Measurements from ENCODE around the gene TIAM2. TPM values are rescaled to one million over a fixed set of nuclear protein-coding genes. Genes with fewer than 3 reads are reported as not detected.
A peak's percentile ranks its signal among the peaks of the same experiment; 100 is the strongest.

Gene TIAM2
- total RNA-seq, 1 experiment from 2014 or later: 3.9 TPM

DNA sequence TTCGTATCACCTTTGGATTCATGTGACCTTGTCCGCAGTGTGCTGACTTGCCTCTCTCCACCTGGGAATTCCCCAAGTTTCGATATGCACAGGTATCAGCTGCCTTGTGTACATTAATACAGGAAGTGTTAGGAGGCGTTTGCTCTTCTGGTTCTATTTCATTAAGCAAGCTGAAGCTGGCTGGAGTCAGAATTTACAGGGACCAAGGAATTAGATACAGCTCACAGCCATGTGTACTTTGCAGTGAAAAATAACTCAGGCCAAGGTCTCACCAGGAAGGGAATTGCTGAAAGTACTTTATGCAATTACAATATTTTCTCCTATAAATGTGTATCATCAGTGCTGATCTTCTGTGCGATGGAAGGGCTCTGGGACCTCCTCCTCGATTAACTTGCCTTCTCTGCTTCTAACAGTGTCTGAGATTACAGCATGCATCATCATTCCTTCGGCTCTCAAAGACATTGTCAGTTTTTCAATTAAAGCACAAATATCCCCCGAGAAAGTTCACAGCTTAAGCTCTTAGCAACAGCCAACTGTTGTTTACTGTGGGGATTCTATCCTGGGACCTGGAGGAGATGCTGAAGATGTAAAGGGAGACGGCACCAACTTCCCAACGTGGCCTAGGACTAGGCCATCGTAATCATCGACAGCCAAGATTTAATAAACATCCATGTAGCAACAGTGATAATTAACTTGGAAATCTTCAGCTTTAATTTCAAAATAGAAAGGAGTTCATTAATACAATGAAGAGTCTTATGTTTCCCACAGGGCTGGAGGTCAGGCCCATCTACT is 13.8 kb upstream of the TIAM2 start:
- DNase-seq (ENCODE audit: low read depth, low spot score): no peak
- in situ Hi-C loops (cut with HindIII; ENCODE audit: low pct_unique_long_range_greater_than_20kb, low sequenced_read_pairs): no loop called here

DNA sequence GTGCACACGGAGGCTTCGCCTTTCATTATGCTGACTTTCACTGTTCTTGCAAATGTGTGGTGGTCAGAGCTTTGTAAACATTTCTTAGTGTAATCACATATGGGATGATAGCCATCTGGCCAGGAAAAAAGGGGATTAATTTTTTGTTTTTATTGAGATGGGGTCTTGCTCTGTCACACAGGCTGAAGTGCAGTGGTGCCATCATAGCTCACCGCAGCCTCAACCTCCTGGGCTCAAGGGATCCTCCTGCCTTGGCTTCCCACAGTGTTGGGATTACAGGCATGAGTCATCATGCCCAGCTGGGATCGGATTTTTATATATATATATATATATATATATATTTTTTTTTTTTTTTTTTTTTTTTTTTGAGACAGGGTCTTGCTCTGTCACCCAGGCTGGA is 11.0 kb upstream of the TIAM2 start:
- no peak for DNase-seq (ENCODE audit: low read depth, low spot score)
- in situ Hi-C loops (cut with HindIII; ENCODE audit: low pct_unique_long_range_greater_than_20kb, low sequenced_read_pairs): no loop called here

DNA sequence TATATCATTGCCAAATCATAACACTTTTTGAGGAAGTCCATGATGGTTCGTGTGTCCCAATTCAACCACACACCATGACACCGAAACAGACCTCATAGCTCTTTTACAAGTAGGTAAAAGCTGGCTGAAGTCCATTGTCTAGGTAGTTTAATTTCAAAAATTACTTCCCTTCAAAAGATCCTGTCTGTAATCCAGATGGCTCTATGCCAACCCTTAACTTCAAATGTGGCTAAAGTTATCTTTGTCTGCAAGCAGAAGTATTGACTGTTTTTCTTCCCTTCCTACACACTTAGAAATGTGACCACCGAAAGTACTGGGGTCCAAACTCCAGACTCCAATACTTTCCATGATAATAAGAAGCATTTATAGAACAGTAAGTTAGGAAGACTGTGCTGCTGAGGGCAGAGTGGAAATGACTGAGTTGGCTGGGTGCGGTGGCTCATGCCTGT is 8.3 kb upstream of the TIAM2 start:
- no peak for DNase-seq (ENCODE audit: low read depth, low spot score)
- in situ Hi-C loops (cut with HindIII; ENCODE audit: low pct_unique_long_range_greater_than_20kb, low sequenced_read_pairs): no loop called here

DNA sequence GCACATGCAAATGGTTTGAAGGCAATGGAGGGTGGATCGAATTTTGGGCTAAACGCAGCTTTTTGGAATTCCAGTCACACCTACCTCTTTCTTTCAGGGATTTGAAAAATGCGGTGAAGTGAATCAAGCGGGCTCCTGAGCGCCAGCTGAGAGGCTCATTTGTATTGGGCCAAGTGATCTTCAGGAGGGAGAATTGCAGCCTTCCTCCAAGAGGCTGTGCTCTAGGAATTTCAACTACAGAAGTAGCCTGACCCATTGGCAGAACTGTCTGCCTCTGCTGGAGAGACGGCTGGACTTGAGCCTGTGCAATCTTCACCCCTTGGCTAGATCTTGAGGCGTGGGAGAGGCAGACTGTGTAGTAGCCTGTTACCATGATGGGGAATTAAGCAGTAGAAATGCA is 5.7 kb upstream of the TIAM2 start:
- in situ Hi-C loops (cut with HindIII; ENCODE audit: low pct_unique_long_range_greater_than_20kb, low sequenced_read_pairs): no loop called here

DNA sequence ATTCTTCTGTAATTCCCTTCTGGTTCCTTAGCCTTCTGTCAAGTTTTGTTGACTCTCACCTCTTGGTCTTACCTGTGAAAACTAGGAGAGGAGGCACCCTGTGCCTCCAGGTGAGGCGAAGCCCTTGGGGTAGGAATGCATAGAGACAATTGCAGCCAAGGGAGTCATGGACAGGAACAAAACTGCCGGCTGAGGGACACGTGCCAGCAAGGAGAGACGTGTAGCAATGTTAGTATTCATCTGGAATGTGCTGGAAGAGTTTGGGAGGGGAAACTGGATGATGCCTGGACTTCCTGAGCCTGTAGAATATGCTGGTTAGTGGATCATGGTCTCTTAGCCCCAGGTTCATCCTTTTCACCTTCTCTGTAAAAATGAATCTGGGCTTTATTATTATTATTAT is 3.9 kb upstream of the TIAM2 start:
- no peak for DNase-seq (ENCODE audit: low read depth, low spot score)
- in situ Hi-C loops (cut with HindIII; ENCODE audit: low pct_unique_long_range_greater_than_20kb, low sequenced_read_pairs): no loop called here

More for the DNA sequence above, 5.7 kb upstream of the TIAM2 start:
- DNase-seq (ENCODE audit: low read depth, low spot score): no peak

DNA sequence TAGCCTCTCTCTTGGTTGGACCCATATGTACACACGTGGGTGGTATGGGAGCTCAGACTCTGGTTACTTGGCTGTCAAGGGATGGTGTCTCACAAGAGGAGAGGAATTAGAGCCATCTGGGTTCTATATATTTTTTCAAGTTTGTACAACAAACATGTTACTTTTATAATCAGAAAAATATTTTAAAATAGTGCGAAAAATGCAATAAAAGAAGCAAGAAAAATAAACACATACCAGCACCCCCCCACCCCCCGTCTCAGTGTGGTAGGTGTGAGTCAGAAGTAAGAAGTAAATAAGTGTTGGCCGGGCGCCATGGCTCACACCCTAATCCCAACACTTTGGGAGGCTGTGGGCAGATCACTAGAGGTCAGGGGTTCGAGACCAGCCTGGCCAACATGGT is 2.1 kb upstream of the TIAM2 start:
- no peak for DNase-seq (ENCODE audit: low read depth, low spot score)
- in situ Hi-C loops (cut with HindIII; ENCODE audit: low pct_unique_long_range_greater_than_20kb, low sequenced_read_pairs): no loop called here

DNA sequence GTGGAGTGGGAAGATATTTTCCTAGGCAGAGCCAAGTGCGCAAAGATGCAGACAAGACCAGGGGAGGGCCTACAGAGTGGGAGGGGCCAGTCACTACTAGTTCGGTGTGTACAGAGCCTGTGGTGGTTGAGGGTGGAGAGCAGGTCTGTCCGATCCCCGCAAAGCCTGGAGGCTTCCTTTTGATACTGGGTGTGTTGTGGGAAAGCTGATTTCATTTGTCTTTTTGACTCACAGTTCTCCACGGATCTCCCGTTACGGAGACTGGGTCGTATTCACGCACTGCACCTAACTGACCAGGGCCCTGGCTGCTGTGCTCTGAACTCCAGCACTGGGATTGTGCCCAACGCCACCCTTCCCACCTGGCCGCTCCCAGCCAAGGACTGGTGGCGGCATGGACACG is 1.4 kb upstream of the TIAM2 start:
- in situ Hi-C loops (cut with HindIII; ENCODE audit: low pct_unique_long_range_greater_than_20kb, low sequenced_read_pairs): no loop called here
- DNase-seq (ENCODE audit: low read depth, low spot score): no peak

DNA sequence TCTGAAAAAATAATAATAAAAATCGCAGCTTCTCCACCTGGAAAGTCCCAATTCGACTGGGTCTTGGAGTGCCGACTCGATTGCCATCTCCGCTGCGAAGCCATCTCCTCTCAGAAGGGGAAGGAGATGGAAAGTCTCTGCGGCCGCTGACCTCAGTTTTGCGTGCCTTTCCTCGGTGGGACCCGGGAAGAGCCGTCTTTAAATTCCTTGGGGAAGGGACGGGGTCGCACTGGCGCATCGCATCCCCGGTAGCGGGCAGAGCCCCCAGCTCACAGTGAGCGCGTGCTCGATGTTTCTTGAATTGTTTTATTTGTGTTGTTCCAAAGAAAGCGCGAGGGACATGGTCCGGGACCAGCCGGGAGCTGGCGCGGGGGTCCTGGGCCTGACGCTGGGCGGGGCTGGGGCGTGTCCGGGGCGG is 270 bp upstream of the TIAM2 start:
- in situ Hi-C loops (cut with HindIII; ENCODE audit: low pct_unique_long_range_greater_than_20kb, low sequenced_read_pairs): no loop called here
- DNase-seq (ENCODE audit: low read depth, low spot score): no peak

DNA sequence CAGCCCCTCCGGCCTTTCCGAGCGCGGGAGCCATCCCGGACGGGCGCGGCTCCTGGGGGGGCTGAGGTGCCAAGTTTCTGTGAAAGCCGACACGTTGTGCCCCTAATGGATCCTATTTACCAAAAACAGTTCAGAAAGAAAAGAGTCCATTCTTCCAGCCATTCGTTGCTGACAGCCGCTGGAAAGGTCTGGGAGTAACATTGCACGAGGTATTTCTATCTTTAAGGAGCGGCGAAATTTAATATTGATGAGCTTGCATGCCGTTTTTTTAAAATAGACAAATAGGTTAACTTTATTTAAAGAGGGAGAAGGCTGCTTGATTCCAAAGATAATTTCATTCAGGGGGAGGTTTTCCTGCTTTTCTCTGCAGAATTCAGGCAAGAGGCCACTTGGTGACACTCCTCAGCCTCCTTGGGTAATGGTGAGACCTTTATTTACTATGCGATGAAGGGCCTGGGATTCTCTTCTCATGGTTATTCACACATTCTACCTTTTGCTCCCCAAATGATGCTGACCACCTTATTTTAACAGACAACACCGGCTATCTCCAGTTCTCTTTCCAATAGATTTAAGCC is 988 bp downstream of the TIAM2 start:
- DNase-seq (ENCODE audit: low read depth, low spot score): no peak

DNA sequence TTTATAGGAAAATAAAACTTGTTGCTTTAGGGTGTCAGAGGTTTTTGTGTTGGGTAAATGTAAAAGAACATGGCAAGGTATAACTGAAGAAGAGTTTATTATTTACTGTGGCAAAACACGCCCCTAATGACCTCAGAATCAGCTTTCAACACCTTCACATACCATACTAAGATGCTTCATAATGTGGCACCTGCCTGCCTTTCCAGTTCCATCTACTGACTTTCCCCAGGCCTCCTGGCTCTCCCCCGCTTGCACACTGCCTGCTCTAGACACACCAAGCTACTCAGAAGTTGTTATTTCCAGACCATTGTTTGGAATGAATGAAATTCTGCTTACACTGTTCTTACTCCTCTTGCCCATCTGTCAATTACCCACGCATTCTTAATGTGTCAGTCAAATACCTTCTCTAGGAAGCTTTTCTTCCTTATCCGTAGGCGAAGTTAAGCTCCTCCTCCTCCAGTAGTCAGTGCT is 1.8 kb downstream of the TIAM2 start:
- no peak for DNase-seq (ENCODE audit: low read depth, low spot score)
- in situ Hi-C loops (cut with HindIII; ENCODE audit: low pct_unique_long_range_greater_than_20kb, low sequenced_read_pairs): no loop called here

More for the DNA sequence above, 988 bp downstream of the TIAM2 start:
- in situ Hi-C loops (cut with HindIII; ENCODE audit: low pct_unique_long_range_greater_than_20kb, low sequenced_read_pairs): no loop called here

DNA sequence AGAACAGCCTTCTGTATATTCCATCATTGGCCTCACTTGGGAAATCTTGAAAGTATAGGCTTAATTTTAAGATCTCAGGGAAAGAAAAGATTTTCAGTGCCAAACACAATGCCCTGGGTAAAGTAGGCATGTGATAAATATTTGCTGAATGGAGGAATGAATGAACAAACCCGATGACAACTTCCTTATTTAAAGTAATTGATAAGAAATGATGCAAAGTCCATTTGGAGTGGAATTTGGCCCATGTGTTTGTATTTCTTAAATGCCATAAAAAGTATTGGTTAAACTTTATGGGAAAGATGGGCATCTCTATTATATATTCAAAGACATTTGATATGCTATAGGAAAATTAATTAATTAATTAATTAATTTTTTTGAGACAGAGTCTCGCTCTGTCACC is 3.7 kb downstream of the TIAM2 start:
- in situ Hi-C loops (cut with HindIII; ENCODE audit: low pct_unique_long_range_greater_than_20kb, low sequenced_read_pairs): no loop called here
- no peak for DNase-seq (ENCODE audit: low read depth, low spot score)

DNA sequence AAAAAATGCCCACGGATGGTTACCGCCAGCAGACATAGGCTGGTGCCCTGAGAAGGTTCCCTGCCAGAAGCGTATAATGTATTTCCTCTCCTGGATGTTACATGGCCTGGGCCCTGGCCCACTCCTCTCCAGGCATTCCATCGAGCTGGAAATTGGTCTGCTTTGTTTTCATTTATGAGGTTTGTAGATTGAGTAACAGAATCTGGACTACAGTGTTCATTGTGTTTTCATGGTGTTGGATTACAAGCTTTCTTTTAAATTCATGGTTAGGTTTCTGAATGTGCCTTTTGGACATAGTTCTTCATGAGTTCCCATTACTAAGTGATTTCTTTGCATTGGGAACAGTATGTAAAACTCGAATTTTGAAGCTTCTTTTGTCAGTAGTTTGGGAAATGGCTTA is 6.4 kb downstream of the TIAM2 start:
- in situ Hi-C loops (cut with HindIII; ENCODE audit: low pct_unique_long_range_greater_than_20kb, low sequenced_read_pairs): no loop called here
- DNase-seq (ENCODE audit: low read depth, low spot score): peak; percentile 32

DNA sequence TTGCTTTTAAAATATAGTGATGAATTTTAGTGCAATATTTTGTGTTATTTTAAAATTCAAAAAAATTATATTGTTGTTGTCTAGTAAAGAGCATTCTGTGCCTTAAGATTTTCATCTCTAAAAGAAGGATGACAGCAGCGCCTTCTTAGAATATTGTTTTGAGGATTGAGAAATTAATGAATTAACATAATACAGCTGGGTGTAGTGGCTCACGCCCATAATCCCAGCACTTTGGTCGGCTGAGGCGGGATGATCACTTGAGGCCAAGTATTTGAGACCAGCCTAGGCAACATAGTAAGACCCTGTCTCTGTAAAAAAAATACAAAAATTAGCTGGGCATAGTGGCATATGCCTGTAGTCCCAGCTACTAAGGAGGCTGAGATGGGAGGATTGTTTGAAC is 6.8 kb downstream of the TIAM2 start:
- in situ Hi-C loops (cut with HindIII; ENCODE audit: low pct_unique_long_range_greater_than_20kb, low sequenced_read_pairs): no loop called here
- no peak for DNase-seq (ENCODE audit: low read depth, low spot score)

DNA sequence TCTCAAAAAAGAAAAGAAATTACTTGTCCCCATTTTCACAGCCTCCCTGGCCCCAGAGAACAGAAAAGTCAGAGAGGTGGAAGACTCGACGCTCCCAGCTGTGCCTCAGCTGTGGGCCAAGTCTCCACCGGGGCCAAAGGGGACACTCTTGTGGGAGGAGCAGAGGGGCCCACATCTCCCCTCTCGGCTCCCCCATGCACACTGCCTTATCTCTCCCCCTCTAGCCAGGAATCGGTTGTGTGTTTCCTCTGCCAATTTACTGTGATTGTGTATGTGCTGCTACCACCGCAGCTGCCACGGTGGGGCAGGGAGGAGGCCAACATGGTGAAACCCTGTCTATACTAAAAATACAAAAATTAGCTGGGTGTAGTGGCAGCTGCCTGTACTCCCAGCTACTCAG is 8.4 kb downstream of the TIAM2 start:
- in situ Hi-C loops (cut with HindIII; ENCODE audit: low pct_unique_long_range_greater_than_20kb, low sequenced_read_pairs): no loop called here
- no peak for DNase-seq (ENCODE audit: low read depth, low spot score)

DNA sequence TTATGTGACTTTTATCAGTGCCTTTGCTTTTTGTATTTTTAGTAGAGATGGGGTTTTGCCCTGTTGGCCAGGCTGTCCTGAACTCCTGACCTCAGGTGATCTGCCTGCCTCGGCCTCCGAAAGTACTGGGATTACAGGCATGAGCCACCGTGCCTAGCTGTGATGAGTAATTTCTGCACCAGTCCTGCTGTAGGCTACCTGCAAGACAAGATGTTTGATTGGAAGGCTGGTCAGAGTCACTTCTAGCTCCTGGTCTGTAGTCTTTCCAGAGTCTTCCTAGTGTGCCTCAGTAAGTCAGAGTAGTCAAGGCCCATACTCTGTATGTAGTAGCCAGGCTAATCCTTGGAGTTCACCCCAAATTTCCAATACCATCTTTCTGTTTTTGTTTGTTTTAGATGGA is 8.9 kb downstream of the TIAM2 start:
- DNase-seq (ENCODE audit: low read depth, low spot score): no peak
- in situ Hi-C loops (cut with HindIII; ENCODE audit: low pct_unique_long_range_greater_than_20kb, low sequenced_read_pairs): no loop called here

DNA sequence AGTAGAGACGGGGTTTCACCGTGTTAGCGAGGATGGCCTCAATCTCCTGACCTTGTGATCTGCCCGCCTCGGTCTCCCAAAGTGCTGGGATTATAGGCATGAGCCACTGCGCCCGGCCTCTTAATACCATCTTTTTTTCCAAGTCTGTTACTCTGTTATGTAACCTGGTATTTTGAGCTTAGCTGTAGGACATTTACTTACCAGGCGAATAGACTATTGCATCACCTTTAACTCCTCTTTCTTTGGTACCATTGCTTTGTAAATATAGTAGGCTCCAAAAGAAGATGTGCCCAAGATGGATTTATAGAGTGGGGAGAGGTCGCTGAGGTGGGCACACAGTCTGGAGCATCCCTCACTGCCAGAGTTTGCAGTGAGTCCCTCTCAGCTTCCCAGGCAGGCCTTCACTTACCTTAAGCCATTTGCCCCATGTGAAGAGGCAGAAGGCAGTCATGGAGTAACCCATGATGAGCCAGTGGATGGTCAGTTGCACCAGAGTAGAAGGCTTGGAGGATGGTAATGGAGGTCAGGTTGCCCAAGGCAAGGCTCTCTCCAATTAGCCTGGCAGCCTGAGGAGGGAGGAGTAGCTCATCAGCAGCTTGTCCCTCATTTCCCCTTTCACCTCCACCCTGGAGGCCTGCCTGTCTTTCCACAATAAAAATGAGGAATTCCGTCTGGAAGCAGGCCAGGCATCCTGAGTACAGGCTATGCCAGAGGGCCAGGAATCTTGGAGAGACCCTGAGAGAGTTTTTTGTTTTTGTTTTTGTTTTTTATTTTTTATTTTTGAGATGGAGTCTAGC is 9.7 kb downstream of the TIAM2 start:
- in situ Hi-C loops (cut with HindIII; ENCODE audit: low pct_unique_long_range_greater_than_20kb, low sequenced_read_pairs): no loop called here
- DNase-seq (ENCODE audit: low read depth, low spot score): no peak

DNA sequence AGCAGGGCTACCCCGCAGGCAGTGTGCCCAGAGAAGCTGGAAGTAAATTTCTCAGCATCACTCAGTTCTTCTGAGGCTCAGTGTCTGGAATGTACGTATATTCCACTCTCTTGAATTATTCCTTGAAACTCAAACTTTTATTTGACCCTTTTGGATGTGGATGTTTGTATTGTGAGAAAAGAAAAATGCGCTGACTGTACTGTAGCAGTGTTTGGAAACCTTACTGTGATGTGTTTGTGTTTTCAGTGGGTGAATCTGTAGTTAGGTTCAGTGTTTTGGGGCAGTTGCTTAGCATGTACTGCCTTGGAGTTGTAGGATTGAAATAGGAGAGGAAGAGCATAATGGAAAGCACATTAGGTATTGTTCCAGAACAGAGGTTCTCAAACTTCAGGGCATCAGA is 13.5 kb downstream of the TIAM2 start:
- in situ Hi-C loops (cut with HindIII; ENCODE audit: low pct_unique_long_range_greater_than_20kb, low sequenced_read_pairs): no loop called here
- no peak for DNase-seq (ENCODE audit: low read depth, low spot score)

DNA sequence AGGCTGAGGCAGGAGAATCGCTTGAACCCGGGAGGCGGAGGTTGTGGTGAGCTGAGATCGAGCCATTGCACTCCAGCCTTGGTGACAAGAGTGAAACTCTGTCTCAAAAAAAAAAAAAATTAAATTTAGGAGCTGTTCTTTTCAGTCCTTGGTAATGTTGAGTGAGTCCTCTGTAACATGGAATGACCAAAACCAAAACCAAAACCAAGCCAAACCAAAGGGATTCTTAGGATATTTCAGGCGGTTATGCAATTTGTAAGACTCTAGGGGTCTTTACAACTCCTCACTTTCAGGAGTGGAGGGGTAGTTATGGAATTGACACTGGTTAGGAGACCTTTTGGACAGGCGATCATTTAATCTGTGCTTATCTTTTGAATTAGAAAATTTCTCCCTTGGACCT is 15.8 kb downstream of the TIAM2 start:
- in situ Hi-C loops (cut with HindIII; ENCODE audit: low pct_unique_long_range_greater_than_20kb, low sequenced_read_pairs): no loop called here
- no peak for DNase-seq (ENCODE audit: low read depth, low spot score)

Data from SK-MEL-5 (cell line).